ENCODE results near the gene ARHGAP28.

The ARHGAP28 gene

GRCh38 chr18:6731222-6731596 lies 1.7 kb downstream of the ARHGAP28 start:
- in situ Hi-C loops (cut with HindIII; ENCODE audit: low sequenced_read_pairs) = no loop called here

DNA sequence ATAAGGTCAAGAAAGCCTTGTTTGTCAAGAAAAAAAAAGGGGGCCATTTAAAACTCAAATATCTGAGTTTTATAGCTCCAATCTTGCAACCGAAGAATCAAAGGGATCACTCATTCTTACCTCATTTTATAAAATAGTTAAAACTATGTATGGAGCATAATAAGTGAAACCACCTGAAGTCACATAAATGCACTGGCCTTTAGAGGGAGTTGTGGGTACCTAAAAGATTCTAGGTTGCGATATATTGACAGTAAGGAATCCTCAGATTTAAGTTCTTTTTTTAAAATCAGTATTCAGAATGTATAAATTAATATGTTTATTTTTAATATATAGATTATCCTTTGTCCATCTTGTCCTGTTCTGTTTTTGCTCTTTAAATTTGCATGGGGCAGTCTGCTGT lies 3.4 kb downstream of the ARHGAP28 start:
- in situ Hi-C loops (cut with HindIII; ENCODE audit: low sequenced_read_pairs) = no loop called here

GRCh38 chr18:6733758-6734157 lies 4.2 kb downstream of the ARHGAP28 start:
- in situ Hi-C loops (cut with HindIII; ENCODE audit: low sequenced_read_pairs) = no loop called here

GRCh38 chr18:6734726-6735430 lies 5.4 kb downstream of the ARHGAP28 start:
- in situ Hi-C loops (cut with HindIII; ENCODE audit: low sequenced_read_pairs) = no loop called here

GRCh38 chr18:6737833-6738232 lies 8.3 kb downstream of the ARHGAP28 start:
- in situ Hi-C loops (cut with HindIII; ENCODE audit: low sequenced_read_pairs) = no loop called here

GRCh38 chr18:6738622-6739021 lies 9.1 kb downstream of the ARHGAP28 start:
- in situ Hi-C loops (cut with HindIII; ENCODE audit: low sequenced_read_pairs) = no loop called here

DNA sequence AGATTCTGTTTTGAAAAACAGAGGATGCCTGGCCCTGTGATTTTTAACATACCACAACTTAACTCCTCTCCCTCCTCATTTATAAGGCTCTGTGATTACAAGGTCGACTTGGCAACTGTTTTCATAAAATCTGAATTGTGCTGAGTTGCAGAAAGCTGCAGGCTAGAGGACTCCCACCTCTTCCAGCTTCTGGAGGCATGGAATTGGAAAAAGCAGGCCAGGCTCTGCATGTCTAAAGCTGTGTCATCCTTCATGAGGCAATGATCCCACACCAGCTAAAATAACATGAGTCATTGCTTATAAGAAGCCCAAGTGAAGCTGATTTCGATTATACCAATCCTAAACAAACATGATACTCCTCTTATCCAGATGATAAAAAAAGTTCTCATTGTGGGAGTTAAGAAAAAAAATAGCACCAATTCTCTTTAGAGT lies 11.7 kb downstream of the ARHGAP28 start:
- in situ Hi-C loops (cut with HindIII; ENCODE audit: low sequenced_read_pairs) = no loop called here

DNA sequence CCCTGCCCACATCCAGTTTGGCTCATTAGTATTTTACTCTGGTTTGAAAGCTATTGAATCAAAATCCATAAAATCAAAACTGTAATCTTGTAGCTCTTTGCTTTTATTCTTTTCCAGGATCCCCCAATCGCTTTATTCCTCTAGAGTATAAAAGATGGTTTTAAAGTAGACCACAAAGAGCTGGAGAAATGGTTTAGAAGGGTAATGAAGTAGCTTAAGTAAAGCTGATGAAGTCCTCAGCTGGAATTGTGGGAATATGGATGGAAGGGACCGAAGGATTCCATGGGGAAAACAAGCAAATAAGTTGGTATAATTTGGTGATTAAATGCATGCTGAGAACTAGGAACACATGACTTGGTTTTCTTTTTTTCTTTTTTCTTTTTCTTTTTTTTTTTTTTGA lies 12.3 kb downstream of the ARHGAP28 start:
- in situ Hi-C loops (cut with HindIII; ENCODE audit: low sequenced_read_pairs) = no loop called here

- in situ Hi-C loops (cut with HindIII; ENCODE audit: low sequenced_read_pairs) = no loop called here
Observed at GRCh38 chr18:6743999-6744398, 14.5 kb downstream of the ARHGAP28 start.

GRCh38 chr18:6744816-6745455 lies 15.4 kb downstream of the ARHGAP28 start:
- in situ Hi-C loops (cut with HindIII; ENCODE audit: low sequenced_read_pairs) = no loop called here

DNA sequence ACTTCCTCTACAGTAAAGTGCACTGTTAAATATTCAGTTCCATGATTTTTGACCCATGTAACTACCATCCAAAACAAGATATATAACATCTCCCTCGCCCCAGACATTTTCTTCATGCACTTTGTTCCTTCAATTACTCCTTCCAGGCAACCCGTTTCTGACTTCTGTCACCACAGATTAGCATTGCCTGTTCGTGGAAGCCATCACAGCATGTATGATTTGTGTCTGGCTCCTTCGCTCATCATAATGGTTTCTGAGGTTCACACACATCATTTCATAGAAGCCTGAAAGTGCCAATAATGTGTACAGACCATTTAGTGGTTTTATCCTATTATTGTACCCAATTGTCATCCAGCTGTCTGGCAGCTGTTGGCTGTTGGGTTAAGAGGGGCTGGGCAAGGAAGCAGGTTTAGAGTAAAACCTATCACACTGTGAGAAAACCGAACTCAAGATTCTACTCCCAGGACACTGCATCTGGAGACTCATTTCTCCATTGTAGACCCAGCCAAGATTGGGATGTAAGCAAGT lies 16.1 kb downstream of the ARHGAP28 start:
- in situ Hi-C loops (cut with HindIII; ENCODE audit: low sequenced_read_pairs) = no loop called here

DNA sequence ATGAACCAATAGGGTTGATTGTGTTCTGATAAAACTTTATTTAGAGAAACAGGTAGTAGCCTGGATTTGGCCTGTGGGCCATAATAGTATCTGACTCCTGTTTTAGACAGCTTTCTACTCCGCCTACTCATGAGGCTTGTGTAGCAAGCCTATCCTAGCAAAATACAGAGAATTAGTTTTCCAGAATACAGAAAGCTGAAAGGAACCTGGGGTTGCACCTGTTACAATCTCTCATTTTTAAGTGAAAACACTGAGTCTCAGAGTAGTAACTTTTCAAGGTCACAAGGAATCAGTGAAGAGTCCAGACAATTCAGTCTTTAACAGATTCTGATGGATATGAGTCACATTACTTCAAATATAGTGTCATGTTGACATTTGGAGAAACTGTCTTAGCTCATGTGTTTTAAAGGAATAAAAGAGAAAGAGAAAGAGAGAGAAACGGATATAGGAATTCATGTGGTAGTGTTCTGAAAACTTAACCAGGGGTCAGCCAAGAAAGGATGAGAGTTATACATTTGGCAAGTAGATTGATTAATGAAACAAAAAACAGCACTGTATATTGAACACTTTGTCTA lies 17.0 kb downstream of the ARHGAP28 start:
- in situ Hi-C loops (cut with HindIII; ENCODE audit: low sequenced_read_pairs) = no loop called here

GRCh38 chr18:6747646-6748045 lies 18.1 kb downstream of the ARHGAP28 start:
- in situ Hi-C loops (cut with HindIII; ENCODE audit: low sequenced_read_pairs) = no loop called here

- in situ Hi-C loops (cut with HindIII; ENCODE audit: low sequenced_read_pairs) = no loop called here
Observed at GRCh38 chr18:6748241-6748640, 18.7 kb downstream of the ARHGAP28 start.

DNA sequence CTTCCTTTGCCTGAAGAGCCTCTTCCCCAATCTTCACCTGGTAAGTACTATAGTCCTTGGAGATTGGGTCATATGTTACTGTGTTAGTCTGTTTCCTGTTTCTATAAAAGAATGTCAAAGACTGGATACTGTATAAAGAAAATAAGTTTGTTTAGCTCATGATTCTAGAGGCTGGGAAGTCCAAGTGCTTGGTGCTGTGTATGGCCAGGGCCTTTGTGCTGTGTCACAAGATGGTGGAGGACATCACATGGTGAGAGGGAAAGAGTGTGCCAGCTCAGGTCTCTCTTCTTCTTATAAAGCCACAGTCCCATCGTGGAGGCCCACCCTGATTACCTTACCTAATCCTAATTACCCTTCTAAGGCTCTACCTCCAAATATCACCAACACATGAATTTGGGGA lies 20.9 kb downstream of the ARHGAP28 start:
- in situ Hi-C loops (cut with HindIII; ENCODE audit: low sequenced_read_pairs) = no loop called here

GRCh38 chr18:6751222-6751621 lies 21.7 kb downstream of the ARHGAP28 start:
- in situ Hi-C loops (cut with HindIII; ENCODE audit: low sequenced_read_pairs) = no loop called here

DNA sequence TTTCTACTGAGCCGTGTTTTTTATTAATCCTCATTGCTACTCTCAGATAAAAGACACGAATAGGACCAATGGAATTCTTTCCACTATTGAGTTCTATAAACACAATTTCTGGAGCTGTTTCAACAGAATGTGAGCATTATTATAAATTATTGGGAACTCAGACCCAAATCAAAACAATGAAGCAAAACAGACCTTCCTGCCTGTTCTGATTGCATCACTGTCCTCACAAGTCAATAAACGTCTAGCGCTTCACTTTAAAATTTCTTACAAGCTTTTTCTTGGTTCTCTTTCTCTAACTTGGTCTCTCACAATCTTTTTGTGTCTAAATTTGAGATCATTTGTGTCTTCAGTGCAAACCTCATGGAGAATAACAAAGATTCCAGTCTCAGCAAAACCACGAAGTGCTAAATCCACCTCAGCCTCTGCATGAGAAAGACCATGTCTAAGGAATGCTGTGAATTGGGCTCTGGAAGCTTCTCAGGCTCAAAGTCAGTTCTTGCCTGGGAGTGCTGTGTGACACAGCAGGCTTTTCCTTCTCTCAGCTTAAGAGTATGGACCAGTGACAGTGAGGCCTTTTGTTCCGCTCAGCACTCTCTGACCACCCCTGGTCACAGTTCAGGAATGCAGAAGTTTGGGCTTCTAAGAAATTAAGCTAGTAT lies 22.8 kb downstream of the ARHGAP28 start:
- in situ Hi-C loops (cut with HindIII; ENCODE audit: low sequenced_read_pairs) = no loop called here

- in situ Hi-C loops (cut with HindIII; ENCODE audit: low sequenced_read_pairs) = no loop called here
Observed at GRCh38 chr18:6755107-6755506, 25.6 kb downstream of the ARHGAP28 start.

GRCh38 chr18:6757931-6758330 lies 28.4 kb downstream of the ARHGAP28 start:
- in situ Hi-C loops (cut with HindIII; ENCODE audit: low sequenced_read_pairs) = no loop called here

DNA sequence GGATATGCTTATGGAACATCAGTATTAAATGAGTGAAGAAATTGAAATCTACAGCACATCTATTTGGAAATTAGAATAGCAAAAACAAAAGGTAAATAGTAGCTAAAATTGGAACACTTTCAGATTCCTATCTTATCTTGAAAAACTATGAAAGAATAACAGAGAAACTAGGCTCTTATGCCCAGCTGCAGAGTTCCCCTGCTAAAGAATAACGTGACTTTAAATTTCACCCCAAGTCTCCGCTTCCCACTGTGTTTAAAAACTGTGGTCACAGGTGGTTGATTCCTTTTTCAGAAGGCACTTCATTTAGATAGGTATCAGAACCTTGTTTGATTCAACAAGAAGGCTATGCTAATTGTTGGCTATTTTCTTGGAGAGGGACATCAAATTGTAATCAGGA lies 30.1 kb downstream of the ARHGAP28 start:
- in situ Hi-C loops (cut with HindIII; ENCODE audit: low sequenced_read_pairs) = no loop called here

GRCh38 chr18:6763524-6763923 lies 34.0 kb downstream of the ARHGAP28 start:
- in situ Hi-C loops (cut with HindIII; ENCODE audit: low sequenced_read_pairs) = no loop called here

DNA sequence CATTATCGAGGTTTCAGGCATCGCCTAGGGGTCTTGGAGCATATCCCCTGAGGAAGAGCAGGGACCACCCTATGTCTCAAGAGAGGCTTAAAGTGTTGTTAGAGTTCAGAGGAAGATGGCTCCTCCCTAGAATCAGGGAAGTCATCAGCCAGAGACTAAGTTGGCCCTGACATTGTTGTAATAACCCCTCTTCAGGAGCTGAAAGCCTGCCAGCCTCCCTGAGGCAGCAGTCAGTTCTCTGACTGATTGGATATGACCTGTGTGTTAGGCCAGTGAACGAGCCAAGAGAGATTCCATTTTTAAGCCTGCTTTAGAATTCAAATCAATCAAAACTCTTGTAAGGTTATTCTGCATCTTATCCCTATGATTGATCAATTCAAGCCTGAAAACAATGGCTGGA lies 34.9 kb downstream of the ARHGAP28 start:
- in situ Hi-C loops (cut with HindIII; ENCODE audit: low sequenced_read_pairs) = no loop called here

Data from DLD1 (cell line).